ENCODE data around the gene NUCB1.

The NUCB1 gene

DNA sequence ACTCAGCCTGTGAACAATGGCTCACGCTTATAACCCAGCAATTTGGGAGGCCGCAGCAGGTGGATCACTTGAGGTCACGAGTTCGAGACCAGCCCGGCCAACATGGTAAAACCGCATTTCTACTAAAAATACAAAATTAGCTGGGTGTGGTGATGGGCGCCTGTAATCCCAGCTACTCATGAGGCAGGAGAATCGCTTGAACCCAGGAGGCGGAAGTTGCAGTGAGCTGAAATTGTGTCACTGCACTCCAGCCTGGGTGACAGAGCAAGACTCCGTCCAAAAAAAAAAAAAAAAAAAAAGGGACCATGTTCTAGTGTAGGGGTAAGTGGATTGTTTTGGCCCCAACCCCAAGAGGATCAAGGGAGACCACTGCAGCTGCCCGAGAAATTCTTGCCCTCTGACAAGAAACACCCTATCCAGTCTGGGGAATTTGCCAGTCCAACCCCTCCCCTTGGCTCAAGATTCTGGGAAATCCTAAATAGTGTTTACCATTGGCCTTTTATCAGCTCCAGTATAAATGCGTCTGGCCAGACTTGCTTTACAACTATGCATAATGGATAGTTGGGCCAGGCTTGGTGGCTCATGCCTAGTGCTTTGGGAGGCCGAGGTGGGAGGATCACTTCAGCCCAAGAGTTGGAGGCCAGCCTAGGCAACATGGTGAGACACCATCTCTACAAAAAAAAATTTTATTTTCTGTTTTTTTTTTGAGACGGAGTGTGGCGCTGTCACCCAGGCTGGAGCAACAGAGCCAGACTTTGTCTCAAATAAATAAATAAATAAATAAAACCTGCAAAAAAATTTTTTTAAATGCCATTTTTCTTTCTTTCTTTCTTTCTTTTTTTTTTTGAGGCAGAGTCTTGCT lies 28.3 kb downstream of the NUCB1 start:
- CTCF ChIA-PET = interaction anchor here (1.9 kb wide), 1 partner anchor 12 kb away, joined by 5 read pairs; no protein-coding TSS in a partner anchor
- POLR2A ChIA-PET = no interaction called here
- H3K36me3 ChIP-seq (ENCODE audit: control insufficient read depth in 4 of 4, insufficient read depth in 4 of 4, low read length in 3 of 4) = no peaks in the 10 kb centered on the region
- peaks cover 0 to 7% (median 6%) of the 10 kb centered on the region in 5 experiments for H3K27me3 ChIP-seq (replicated peaks in 2 of 5; ENCODE audit: control insufficient read depth in 4 of 5, insufficient read depth in 5 of 5, low read length in 4 of 5)
- 84% methylated on average over 7 of the region's 15 CpGs for WGBS (ENCODE audit: insufficient coverage)
- H3K4me3 ChIP-seq (ENCODE audit: control insufficient read depth in 1 of 7, extremely low read depth in 1 of 7, insufficient read depth in 4 of 7, low read depth in 2 of 7, low read length in 6 of 7) = no peak overlapping the region
- no peaks in the 10 kb centered on the region for H3K9me3 ChIP-seq (ENCODE audit: control extremely low read depth in 1 of 5, control insufficient read depth in 4 of 5, insufficient read depth in 2 of 5, low read depth in 1 of 5, low read length in 4 of 5)
- no peak overlapping the region for H3K27ac ChIP-seq (ENCODE audit: insufficient read depth in 1 of 2, low read depth in 1 of 2, low read length in 2 of 2, poor library complexity in 1 of 2, severe bottlenecking in 2 of 2)
- DNase-seq = peak in 1 of 3 donors; percentile 56
- peaks cover 0 to 9% (median 6%) of the 10 kb centered on the region in 4 experiments for H3K4me1 ChIP-seq (ENCODE audit: control extremely low read depth in 1 of 4, control insufficient read depth in 4 of 4, insufficient read depth in 4 of 4, low read length in 3 of 4)

DNA sequence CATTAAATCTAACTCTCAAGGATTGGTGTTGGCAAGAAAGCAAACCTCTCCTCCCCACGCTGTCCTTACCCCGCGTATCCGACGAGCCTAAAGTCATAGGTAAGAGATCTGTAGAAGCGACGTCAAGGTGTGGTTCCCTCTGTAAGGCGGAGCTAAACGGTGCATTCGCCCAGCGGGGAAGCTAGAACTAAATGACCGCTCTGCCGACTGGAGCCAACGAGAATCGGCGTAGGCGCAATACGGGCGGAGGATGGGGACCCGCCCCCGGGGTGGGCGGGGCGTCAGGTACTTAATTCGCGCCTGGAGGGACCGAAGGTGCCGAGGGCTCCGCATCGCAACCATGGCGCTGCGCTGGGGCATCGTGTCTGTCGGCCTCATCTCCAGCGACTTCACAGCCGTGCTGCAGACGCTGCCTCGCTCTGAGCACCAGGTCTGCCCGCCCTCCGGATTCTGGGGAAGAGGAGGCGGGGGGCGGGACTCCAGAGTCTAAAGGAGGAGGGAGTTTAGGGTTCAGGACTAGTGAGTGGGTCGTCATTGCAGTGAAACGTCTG lies 33.3 kb downstream of the NUCB1 start, which contains the start of gene DHDH:
DHDH (plus strand) TSS at position 318 of the 551 bp plus-strand sequence; CDS start at position 341, 23 bp downstream.
- WGBS (ENCODE audit: insufficient coverage) = 3% methylated on average over 19 of the region's 43 CpGs
- CTCF ChIA-PET = interaction anchor here (1.1 to 2.2 kb wide), 4 partner anchors 8 to 37 kb away, joined by 3 to 11 read pairs (median 6); no protein-coding TSS in a partner anchor
- no peaks in the 10 kb centered on the region for H3K9me3 ChIP-seq (ENCODE audit: control extremely low read depth in 1 of 5, control insufficient read depth in 4 of 5, insufficient read depth in 2 of 5, low read depth in 1 of 5, low read length in 4 of 5)
- no peaks in the 10 kb centered on the region for H3K36me3 ChIP-seq (ENCODE audit: control insufficient read depth in 4 of 4, insufficient read depth in 4 of 4, low read length in 3 of 4)
- peaks cover 0 to 14% (median 11%) of the 10 kb centered on the region in 4 experiments for H3K4me1 ChIP-seq (ENCODE audit: control extremely low read depth in 1 of 4, control insufficient read depth in 4 of 4, insufficient read depth in 4 of 4, low read length in 3 of 4)
- peaks cover 0 to 11% (median 6%) of the 10 kb centered on the region in 5 experiments for H3K27me3 ChIP-seq (replicated peaks in 2 of 5; ENCODE audit: control insufficient read depth in 4 of 5, insufficient read depth in 5 of 5, low read length in 4 of 5)
- no peak within 1 kb of the TSS for H3K27ac ChIP-seq (ENCODE audit: insufficient read depth in 1 of 2, low read depth in 1 of 2, low read length in 2 of 2, poor library complexity in 1 of 2, severe bottlenecking in 2 of 2)
- peak within 1 kb of the TSS; percentile 32 to 75 (median 55) for H3K4me3 ChIP-seq (ENCODE audit: control insufficient read depth in 1 of 7, extremely low read depth in 1 of 7, insufficient read depth in 4 of 7, low read depth in 2 of 7, low read length in 6 of 7)
- peak; percentile 60 to 80 (median 79) for DNase-seq
- POLR2A ChIA-PET = interaction anchor here (0.6 kb wide), 1 partner anchor 17 kb away, joined by 3 read pairs; no protein-coding TSS in a partner anchor

DNA sequence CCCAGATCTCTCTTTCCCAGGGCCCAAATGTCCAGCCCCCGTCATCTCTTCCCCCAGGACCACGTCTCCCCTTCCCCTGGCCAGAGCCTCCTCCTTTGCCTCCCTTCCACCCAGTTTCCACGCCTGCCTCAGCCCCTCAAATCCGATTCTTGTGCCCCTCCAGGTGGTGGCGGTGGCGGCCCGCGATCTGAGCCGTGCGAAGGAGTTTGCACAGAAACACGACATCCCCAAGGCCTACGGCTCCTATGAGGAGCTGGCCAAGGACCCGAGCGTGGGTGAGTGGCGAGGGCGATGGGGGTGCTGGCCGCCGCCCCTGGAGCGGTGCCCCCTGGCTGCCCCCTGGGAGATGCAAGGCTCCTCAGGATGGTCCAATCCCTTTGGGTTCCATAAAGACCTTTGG lies 34.7 kb downstream of the NUCB1 start:
- peaks cover 0 to 11% (median 6%) of the 10 kb centered on the region in 5 experiments for H3K27me3 ChIP-seq (replicated peaks in 2 of 5; ENCODE audit: control insufficient read depth in 4 of 5, insufficient read depth in 5 of 5, low read length in 4 of 5)
- no peaks in the 10 kb centered on the region for H3K9me3 ChIP-seq (ENCODE audit: control extremely low read depth in 1 of 5, control insufficient read depth in 4 of 5, insufficient read depth in 2 of 5, low read depth in 1 of 5, low read length in 4 of 5)
- WGBS (ENCODE audit: insufficient coverage) = 94% methylated on average over 14 of the region's 19 CpGs
- ChIA-PET POLR2A (interaction anchor here (0.6 kb wide), 1 partner anchor 36 kb away, joined by 6 read pairs; no protein-coding TSS in a partner anchor), CTCF (interaction anchor here (1.0 kb wide), 2 partner anchors 33 to 59 kb away, joined by 3 read pairs; partner anchors contain the start of gene RUVBL2)
- no peak overlapping the region for H3K27ac ChIP-seq (ENCODE audit: insufficient read depth in 1 of 2, low read depth in 1 of 2, low read length in 2 of 2, poor library complexity in 1 of 2, severe bottlenecking in 2 of 2)
- no peaks in the 10 kb centered on the region for H3K36me3 ChIP-seq (ENCODE audit: control insufficient read depth in 4 of 4, insufficient read depth in 4 of 4, low read length in 3 of 4)
- no peak overlapping the region for H3K4me3 ChIP-seq (ENCODE audit: control insufficient read depth in 1 of 7, extremely low read depth in 1 of 7, insufficient read depth in 4 of 7, low read depth in 2 of 7, low read length in 6 of 7)
- peak; percentile 8 to 22 (median 20) for DNase-seq
- peaks cover 0 to 14% (median 11%) of the 10 kb centered on the region in 4 experiments for H3K4me1 ChIP-seq (ENCODE audit: control extremely low read depth in 1 of 4, control insufficient read depth in 4 of 4, insufficient read depth in 4 of 4, low read length in 3 of 4)

DNA sequence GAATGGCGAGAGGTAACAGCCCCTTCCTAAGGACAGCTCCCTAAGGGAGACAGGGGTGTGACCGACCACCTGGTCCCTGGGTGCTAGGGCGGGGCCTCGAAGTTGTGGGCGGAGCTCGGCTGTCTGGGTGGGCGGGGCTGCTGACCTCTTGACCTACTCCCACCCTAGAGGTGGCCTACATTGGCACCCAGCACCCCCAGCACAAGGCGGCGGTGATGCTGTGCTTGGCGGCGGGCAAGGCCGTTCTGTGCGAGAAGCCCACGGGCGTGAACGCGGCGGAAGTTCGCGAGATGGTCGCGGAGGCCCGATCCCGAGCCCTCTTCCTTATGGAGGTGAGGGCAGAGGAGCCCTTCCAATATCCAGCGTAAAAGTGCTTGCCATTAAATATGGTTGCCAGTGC lies 35.8 kb downstream of the NUCB1 start:
- H3K4me1 ChIP-seq (ENCODE audit: control extremely low read depth in 1 of 4, control insufficient read depth in 4 of 4, insufficient read depth in 4 of 4, low read length in 3 of 4) = peaks cover 0 to 14% (median 11%) of the 10 kb centered on the region in 4 experiments
- peaks cover 0 to 11% (median 6%) of the 10 kb centered on the region in 5 experiments for H3K27me3 ChIP-seq (replicated peaks in 2 of 5; ENCODE audit: control insufficient read depth in 4 of 5, insufficient read depth in 5 of 5, low read length in 4 of 5)
- POLR2A ChIA-PET = interaction anchor here (0.6 kb wide), 1 partner anchor 9 kb away, joined by 3 read pairs; no protein-coding TSS in a partner anchor
- peaks cover 0 to 4% (median 0%) of the 10 kb centered on the region in 5 experiments for H3K9me3 ChIP-seq (ENCODE audit: control extremely low read depth in 1 of 5, control insufficient read depth in 4 of 5, insufficient read depth in 2 of 5, low read depth in 1 of 5, low read length in 4 of 5)
- H3K4me3 ChIP-seq (ENCODE audit: control insufficient read depth in 1 of 7, extremely low read depth in 1 of 7, insufficient read depth in 4 of 7, low read depth in 2 of 7, low read length in 6 of 7) = no peak overlapping the region
- no peak for DNase-seq
- H3K27ac ChIP-seq (ENCODE audit: insufficient read depth in 1 of 2, low read depth in 1 of 2, low read length in 2 of 2, poor library complexity in 1 of 2, severe bottlenecking in 2 of 2) = no peak overlapping the region
- H3K36me3 ChIP-seq (ENCODE audit: control insufficient read depth in 4 of 4, insufficient read depth in 4 of 4, low read length in 3 of 4) = no peaks in the 10 kb centered on the region
- CTCF ChIA-PET = no interaction called here
- WGBS (ENCODE audit: insufficient coverage) = 98% methylated on average over 25 of the region's 25 CpGs

DNA sequence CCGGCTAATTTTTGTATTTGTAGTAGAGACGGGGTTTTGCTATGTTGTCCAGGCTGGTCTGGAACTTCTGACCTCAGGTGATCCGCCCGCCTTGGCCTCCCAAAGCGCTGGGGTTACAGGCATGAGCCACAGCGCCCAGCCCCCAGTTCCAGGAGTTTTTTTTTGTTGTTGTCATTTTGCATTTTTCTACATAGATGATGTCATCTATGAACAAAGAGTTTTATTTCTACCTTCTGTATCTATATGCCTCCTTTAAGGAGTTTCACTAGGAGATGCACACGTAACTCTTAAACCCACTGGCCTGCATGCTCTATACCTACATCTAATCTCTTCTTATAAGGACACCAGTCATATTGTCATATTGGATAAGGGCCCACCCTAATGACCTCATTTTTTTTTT lies 38.1 kb downstream of the NUCB1 start:
- no peak overlapping the region for H3K4me3 ChIP-seq (ENCODE audit: control insufficient read depth in 1 of 7, extremely low read depth in 1 of 7, insufficient read depth in 4 of 7, low read depth in 2 of 7, low read length in 6 of 7)
- 91% methylated on average over 4 of the region's 7 CpGs for WGBS (ENCODE audit: insufficient coverage)
- peaks cover 0 to 6% (median 0%) of the 10 kb centered on the region in 5 experiments for H3K27me3 ChIP-seq (replicated peaks in 2 of 5; ENCODE audit: control insufficient read depth in 4 of 5, insufficient read depth in 5 of 5, low read length in 4 of 5)
- ChIA-PET CTCF (no interaction called here), POLR2A (no interaction called here)
- no peaks in the 10 kb centered on the region for H3K36me3 ChIP-seq (ENCODE audit: control insufficient read depth in 4 of 4, insufficient read depth in 4 of 4, low read length in 3 of 4)
- H3K4me1 ChIP-seq (ENCODE audit: control extremely low read depth in 1 of 4, control insufficient read depth in 4 of 4, insufficient read depth in 4 of 4, low read length in 3 of 4) = peaks cover 0 to 10% (median 7%) of the 10 kb centered on the region in 4 experiments
- no peak for DNase-seq
- peaks cover 0 to 7% (median 0%) of the 10 kb centered on the region in 5 experiments for H3K9me3 ChIP-seq (ENCODE audit: control extremely low read depth in 1 of 5, control insufficient read depth in 4 of 5, insufficient read depth in 2 of 5, low read depth in 1 of 5, low read length in 4 of 5)
- no peak overlapping the region for H3K27ac ChIP-seq (ENCODE audit: insufficient read depth in 1 of 2, low read depth in 1 of 2, low read length in 2 of 2, poor library complexity in 1 of 2, severe bottlenecking in 2 of 2)

DNA sequence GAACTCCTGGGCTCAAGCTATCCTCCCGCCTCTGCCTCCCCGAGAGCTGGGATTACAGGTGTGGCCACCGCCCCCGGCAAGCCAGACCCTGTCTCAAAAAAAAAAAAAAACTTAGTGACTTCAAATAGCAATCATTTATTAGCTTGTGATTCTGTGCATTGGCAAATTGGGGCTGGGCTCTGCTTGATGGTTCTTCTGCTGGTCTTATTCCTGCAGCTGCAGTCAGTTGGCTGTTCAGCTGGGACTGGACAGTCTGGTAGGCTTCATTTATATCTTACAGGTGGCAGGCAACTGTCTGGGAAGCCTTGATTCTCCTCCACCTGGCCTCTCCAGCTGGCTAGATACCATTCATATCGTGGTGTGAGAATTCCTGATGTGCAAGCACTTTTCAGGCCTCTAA lies 40.8 kb downstream of the NUCB1 start:
- CTCF ChIA-PET = interaction anchor here (0.6 to 1.4 kb wide), 3 partner anchors 8 to 17 kb away, joined by 3 to 6 read pairs (median 3); no protein-coding TSS in a partner anchor
- Histone ChIP-seq H3K27ac (ENCODE audit: insufficient read depth in 1 of 2, low read depth in 1 of 2, low read length in 2 of 2, poor library complexity in 1 of 2, severe bottlenecking in 2 of 2) (no peak overlapping the region), H3K4me1 (ENCODE audit: control extremely low read depth in 1 of 4, control insufficient read depth in 4 of 4, insufficient read depth in 4 of 4, low read length in 3 of 4) (no peaks in the 10 kb centered on the region), H3K9me3 (ENCODE audit: control extremely low read depth in 1 of 5, control insufficient read depth in 4 of 5, insufficient read depth in 2 of 5, low read depth in 1 of 5, low read length in 4 of 5) (peaks cover 0 to 7% (median 0%) of the 10 kb centered on the region in 5 experiments), H3K36me3 (ENCODE audit: control insufficient read depth in 4 of 4, insufficient read depth in 4 of 4, low read length in 3 of 4) (no peaks in the 10 kb centered on the region), H3K27me3 (replicated peaks in 2 of 5; ENCODE audit: control insufficient read depth in 4 of 5, insufficient read depth in 5 of 5, low read length in 4 of 5) (no peaks in the 10 kb centered on the region), H3K4me3 (ENCODE audit: control insufficient read depth in 1 of 7, extremely low read depth in 1 of 7, insufficient read depth in 4 of 7, low read depth in 2 of 7, low read length in 6 of 7) (no peak overlapping the region)
- 100% methylated on average over 3 of the region's 5 CpGs for WGBS (ENCODE audit: insufficient coverage)
- POLR2A ChIA-PET = no interaction called here
- DNase-seq = no peak

Measured in common myeloid progenitor, CD34-positive (primary cell).